ENCODE data around the gene P2RX1.

GRCh38 chr17:3959295-3959899 lies 43.1 kb upstream of the P2RX1 start:
- TF ChIP-seq CTCF (IDR thresholded peaks at IDR 0.05) (no peak), POLR2A (IDR thresholded peaks at IDR 0.05) (no peak)

All from esophagus squamous epithelium (tissue), 4 donors.